Measurements from ENCODE around the gene TMEM52B.

DNA sequence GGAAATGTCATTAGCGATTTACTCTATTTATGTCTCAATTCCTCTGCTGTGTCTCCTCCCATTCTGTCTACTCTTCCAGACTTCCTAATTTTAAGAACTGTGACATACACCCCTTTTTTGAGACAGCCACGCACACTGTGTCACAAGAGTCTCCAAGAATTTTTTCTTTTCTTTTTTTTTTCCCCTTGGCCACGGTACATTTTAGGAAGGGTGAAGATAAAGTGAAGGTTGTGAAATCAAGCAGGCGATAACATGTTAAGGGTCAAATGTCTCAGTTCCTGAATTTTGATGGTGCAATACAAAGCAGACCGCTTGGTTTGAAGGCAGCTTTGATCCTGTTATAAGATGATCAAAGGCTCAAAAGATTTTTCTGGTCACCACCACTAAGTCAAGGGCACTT lies 11.2 kb upstream of the TMEM52B start:
- TF ChIP-seq CTCF (IDR thresholded peaks at IDR 0.05) (no peak), POLR2A (IDR thresholded peaks at IDR 0.05) (no peak)

Data from right lobe of liver (tissue), 4 donors.